Measurements from ENCODE around the gene AATK.

- TF ChIP-seq PATZ1 (CRISPR knock-in tag; IDR thresholded peaks at IDR 0.05; ENCODE audit: borderline replicate concordance) = no peak
- TF ChIP-seq TSHZ2 (CRISPR knock-in tag; IDR thresholded peaks at IDR 0.05) = no peak
- no peak for TF ChIP-seq ZNF70 (CRISPR knock-in tag; IDR thresholded peaks at IDR 0.05)
- TF ChIP-seq ZNF565 (CRISPR knock-in tag; conservative IDR thresholded peaks at IDR 0.05; ENCODE audit: low read depth) = no peak
- no peak for TF ChIP-seq ISL1 (CRISPR knock-in tag; IDR thresholded peaks at IDR 0.05)
- TF ChIP-seq ZFP30 (CRISPR knock-in tag; IDR thresholded peaks at IDR 0.05) = no peak
- TF ChIP-seq ZNF8 (CRISPR knock-in tag; IDR thresholded peaks at IDR 0.05) = no peak
- no peak for TF ChIP-seq SNAI2 (CRISPR knock-in tag; IDR thresholded peaks at IDR 0.05)
- TF ChIP-seq ZC3H10 (CRISPR knock-in tag; IDR thresholded peaks at IDR 0.05) = no peak
- TF ChIP-seq ARNTL (CRISPR knock-in tag; IDR thresholded peaks at IDR 0.05; ENCODE audit: borderline replicate concordance, low read depth) = no peak
- TF ChIP-seq GLIS3 (CRISPR knock-in tag; IDR thresholded peaks at IDR 0.05) = no peak
These were observed 68.1 kb downstream of the AATK start for GRCh38 chr17:81097943-81098308.

Measured in SK-N-SH treated with all-trans-retinoic acid at 6 μM for 48 hours (cell line).